Chondrocyte (in vitro differentiated cells): ENCODE data around the gene FNBP1. TPM values are rescaled to one million over a fixed set of nuclear protein-coding genes. Genes with fewer than 3 reads are reported as not detected.

Experiments used
- DNase-seq: peaks from one replicate; pipeline ENCODE4 v3.0.0; 2021; ENCODE audit warnings: mixed read lengths, low spot score
- H3K27ac Mint-ChIP-seq: one replicate; pipeline ENCODE4 v1.8.0; 2021; ENCODE audit warnings: mild to moderate bottlenecking, moderate library complexity, mixed read lengths; ENCODE audit not compliant: unreplicated experiment
- H3K27me3 Mint-ChIP-seq: 2 replicates; pipeline ENCODE4 v1.8.0; 2021; ENCODE audit warnings: low read depth, mixed read lengths
- H3K36me3 Mint-ChIP-seq: 2 replicates; pipeline ENCODE4 v1.8.0; 2021; ENCODE audit warnings: low read depth, mixed read lengths
- H3K4me1 Mint-ChIP-seq: 2 replicates; pipeline ENCODE4 v1.8.0; 2021; ENCODE audit warnings: low read depth, mild to moderate bottlenecking, mixed read lengths
- H3K4me3 Mint-ChIP-seq: one replicate; pipeline ENCODE4 v1.8.0; 2021; ENCODE audit warnings: mild to moderate bottlenecking, moderate library complexity, mixed read lengths; ENCODE audit not compliant: unreplicated experiment
- H3K9me3 Mint-ChIP-seq: 2 replicates; pipeline ENCODE4 v1.8.0; 2021; ENCODE audit warnings: low read depth, mixed read lengths
- CTCF ChIP-seq: fragments of 200-600 bp; sonication (generic); IDR thresholded peaks from 2 replicates; pipeline ENCODE4 v1.5.0; 2021; ENCODE audit warnings: antibody characterized with exemption, mild to moderate bottlenecking, moderate library complexity
- total RNA-seq: library from RNA; stranded (reverse); gene quantifications from 3 replicates; pipeline ENCODE4 v1.2.1, GENCODE V29; 2021

FNBP1 gene
- total RNA-seq, 1 donor from 2014 or later = 61.2 TPM

GRCh38 chr9:129901993-129902739 lies 140.8 kb downstream of the FNBP1 start:
- Mint-ChIP-seq H3K27ac (no peak overlapping the region), H3K4me3 (no peak overlapping the region), H3K9me3 (no peaks in the 10 kb centered on the region), H3K36me3 (peaks cover 33% of the 10 kb centered on the region), H3K4me1 (peaks cover 5% of the 10 kb centered on the region), H3K27me3 (no peaks in the 10 kb centered on the region)
- DNase-seq = no peak
- TF ChIP-seq CTCF = no peak

DNA sequence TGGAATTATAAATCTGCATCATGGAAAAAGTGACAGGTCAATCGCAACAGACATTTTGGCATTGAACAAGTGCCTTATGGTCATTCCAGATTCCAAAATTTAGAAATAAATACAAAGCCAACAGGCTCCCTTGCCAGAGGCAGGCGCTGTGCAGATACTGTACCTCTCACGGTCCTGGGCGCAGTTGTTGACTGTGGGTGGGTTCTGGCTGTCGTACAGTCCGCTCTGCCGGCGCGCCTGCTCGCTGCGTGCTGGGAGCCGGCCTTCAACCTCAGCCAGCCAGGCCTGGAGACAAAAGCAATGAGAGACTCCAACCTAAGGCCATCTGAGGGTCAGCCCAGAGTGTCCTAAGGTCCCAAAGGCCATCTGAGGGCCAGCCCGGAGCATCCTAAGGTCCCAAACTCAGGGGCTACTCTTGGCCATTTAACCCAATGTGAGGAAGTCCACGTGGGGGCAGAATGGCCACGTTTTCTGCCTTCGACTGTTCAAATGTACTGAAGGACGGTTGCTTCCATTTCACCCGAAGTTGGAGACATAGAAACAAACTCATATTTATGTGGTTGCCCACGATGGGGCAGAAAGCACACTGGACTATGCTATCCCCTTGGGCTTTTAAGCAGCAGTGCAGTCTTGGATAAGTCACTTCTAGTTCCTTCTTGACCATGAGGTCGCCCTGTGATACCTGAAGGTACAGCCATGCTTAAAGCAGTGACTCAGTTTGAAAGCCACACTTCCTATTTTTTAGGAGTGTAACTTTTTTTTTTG lies 142.5 kb downstream of the FNBP1 start:
- Mint-ChIP-seq H3K36me3 (peaks cover 36% of the 10 kb centered on the region), H3K27ac (no peak overlapping the region), H3K9me3 (no peaks in the 10 kb centered on the region), H3K4me3 (no peak overlapping the region), H3K4me1 (peaks cover 5% of the 10 kb centered on the region), H3K27me3 (no peaks in the 10 kb centered on the region)
- DNase-seq = no peak
- no peak for TF ChIP-seq CTCF

GRCh38 chr9:129899620-129900019 lies 143.4 kb downstream of the FNBP1 start:
- Mint-ChIP-seq H3K9me3 (no peaks in the 10 kb centered on the region), H3K4me1 (peaks cover 5% of the 10 kb centered on the region), H3K27me3 (no peaks in the 10 kb centered on the region), H3K27ac (no peak overlapping the region), H3K36me3 (peaks cover 37% of the 10 kb centered on the region), H3K4me3 (no peak overlapping the region)
- no peak for TF ChIP-seq CTCF
- DNase-seq = no peak

- DNase-seq = no peak
- Mint-ChIP-seq H3K4me1 (peaks cover 5% of the 10 kb centered on the region), H3K36me3 (peaks cover 39% of the 10 kb centered on the region), H3K27me3 (no peaks in the 10 kb centered on the region), H3K27ac (no peak overlapping the region), H3K4me3 (no peak overlapping the region), H3K9me3 (no peaks in the 10 kb centered on the region)
- no peak for TF ChIP-seq CTCF
Observed at GRCh38 chr9:129898185-129898584, 144.8 kb downstream of the FNBP1 start.

DNA sequence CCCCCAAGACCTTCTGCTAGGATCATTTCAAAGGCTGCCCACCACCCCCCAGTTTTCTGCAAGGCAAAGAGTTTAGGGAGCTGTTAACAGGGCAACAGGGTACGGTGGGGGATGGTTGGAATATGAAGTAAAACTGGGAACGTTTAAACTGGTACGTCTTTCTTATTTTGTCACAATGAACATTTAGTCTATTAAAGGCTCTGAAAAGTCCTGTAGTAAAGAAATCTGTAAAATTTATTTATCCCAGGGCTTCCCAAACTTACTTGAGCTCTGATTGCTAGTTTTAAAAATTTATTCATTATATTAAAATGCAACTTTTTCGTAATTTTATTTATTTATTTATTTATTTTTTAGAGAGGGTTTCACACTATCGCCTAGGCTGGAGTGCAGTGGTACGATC lies 145.7 kb downstream of the FNBP1 start:
- H3K27me3 Mint-ChIP-seq = no peaks in the 10 kb centered on the region
- H3K4me3 Mint-ChIP-seq = no peak overlapping the region
- H3K9me3 Mint-ChIP-seq = no peaks in the 10 kb centered on the region
- no peak overlapping the region for H3K27ac Mint-ChIP-seq
- DNase-seq = no peak
- no peak for TF ChIP-seq CTCF
- peaks cover 14% of the 10 kb centered on the region for H3K4me1 Mint-ChIP-seq
- H3K36me3 Mint-ChIP-seq = peaks cover 36% of the 10 kb centered on the region
